DMS79 treated with DMSO at 0.1 percent for 48 hours (cell line): ENCODE data around the gene HSD17B11.
"Not testable (repeated sequence)": the region's sequence is repeated elsewhere in the genome, so short reads cannot be mapped to it uniquely, and the experiment has no call there.

Experiments
- DNase-seq: peaks from one replicate; lab custom pipeline; 2025; lab: John Stamatoyannopoulos, UW

Gene HSD17B11

DNA sequence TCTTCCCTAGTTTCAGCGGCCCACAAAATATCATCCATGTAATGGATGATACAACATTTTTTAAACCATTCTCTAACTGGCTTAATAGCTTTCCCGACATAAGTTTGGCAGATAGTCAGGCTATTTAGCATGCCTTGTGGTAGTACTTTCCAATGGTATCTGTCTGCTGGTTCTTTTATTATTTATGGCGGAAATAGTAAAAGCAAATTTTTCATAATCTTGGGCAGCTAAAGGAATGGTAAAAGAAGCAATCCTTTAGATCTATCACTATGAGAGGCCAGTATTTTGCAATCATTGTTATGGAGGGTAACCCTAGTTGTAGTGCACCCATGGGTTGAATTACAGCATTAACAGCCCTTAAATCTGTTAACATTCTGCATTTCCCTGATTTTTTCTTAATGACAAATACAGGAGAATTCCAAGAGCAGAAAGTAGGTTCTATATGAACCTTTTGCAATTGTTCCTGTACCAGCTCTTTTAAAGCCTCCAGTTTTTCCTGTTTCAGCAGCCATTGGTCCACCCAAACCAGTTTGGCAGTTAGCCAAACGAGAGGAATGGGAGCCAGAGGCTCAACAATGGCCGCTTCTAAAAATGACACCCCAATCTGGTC is 14.3 kb upstream of the HSD17B11 start:
- no peak for DNase-seq

DNA sequence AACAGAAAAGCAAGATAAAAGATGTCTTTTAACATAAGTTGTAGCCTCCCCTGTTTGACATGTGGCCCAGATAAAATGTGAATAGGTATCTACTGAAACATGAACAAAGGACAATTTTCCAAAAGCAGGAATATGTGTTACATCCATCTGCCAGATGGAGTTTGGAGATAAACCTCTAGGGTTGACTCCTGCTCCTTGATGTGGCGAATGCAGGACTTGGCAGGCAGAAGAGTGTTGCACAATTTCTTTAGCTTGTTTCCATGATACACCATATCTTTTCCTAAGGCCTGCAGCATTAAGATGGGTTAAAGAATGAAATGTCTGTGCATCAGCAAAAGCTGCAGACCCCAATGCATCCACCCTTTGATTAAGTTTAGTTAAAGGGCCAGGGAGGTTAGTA is 12.7 kb upstream of the HSD17B11 start:
- DNase-seq = not testable (repeated sequence)

DNA sequence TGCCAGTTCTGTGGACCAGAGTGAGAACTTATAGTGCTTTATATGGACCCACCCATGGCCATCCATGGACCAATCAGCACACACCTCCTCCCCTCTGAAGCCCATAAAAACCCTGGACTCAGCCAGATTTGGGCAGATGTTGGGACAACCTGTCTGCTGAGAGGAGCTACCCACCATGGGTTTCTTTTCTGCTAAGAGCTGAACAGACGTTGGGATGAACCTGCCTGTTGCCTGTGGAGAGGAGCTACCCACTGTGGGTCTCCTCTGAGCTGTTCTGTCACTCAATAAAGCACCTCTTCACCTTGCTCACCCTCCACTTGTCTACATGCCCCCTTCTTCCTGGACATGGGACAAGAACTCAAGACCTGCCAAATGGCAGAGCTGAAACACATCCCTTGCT is 9.0 kb upstream of the HSD17B11 start:
- DNase-seq = no peak

DNA sequence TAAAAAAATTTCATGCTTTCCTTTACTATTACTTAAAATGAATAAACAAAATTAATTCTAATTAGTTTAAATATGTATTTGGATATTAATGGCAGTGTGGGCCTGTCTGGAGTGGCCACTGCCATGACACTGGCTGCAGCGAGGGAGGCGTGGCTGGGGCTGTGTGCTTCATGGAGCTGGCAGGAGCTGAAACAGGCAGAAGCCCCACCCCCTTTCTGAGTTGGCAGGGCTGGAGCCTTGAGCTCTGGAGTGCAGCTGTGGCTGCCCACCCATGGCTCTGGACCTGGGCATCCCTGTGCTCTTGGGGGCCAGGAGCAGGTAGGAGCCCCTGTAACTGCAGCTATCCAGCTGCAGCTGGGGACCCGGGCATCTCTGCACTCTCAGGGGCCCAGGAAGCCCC is 8.2 kb upstream of the HSD17B11 start:
- DNase-seq = no peak

DNA sequence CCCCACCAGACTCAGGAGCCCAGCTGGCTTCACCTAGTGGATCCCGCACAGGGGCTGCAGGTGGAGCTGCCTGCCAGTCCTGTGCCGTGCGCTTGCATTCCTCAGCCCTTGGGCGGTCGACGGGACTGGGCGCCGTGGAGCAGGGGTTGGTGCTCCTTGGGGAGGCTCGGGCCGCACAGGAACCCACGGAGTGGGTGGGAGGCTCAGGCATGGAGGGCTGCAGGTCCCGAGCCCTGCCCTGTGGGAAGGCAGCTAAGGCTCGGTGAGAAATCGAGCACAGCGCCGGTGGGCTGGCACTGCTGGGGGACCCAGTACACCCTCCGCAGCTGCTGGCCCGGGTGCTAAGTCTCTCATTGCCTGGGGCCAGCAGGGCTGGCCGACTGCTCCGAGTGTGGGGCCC is 4.9 kb upstream of the HSD17B11 start:
- not testable (repeated sequence) for DNase-seq

DNA sequence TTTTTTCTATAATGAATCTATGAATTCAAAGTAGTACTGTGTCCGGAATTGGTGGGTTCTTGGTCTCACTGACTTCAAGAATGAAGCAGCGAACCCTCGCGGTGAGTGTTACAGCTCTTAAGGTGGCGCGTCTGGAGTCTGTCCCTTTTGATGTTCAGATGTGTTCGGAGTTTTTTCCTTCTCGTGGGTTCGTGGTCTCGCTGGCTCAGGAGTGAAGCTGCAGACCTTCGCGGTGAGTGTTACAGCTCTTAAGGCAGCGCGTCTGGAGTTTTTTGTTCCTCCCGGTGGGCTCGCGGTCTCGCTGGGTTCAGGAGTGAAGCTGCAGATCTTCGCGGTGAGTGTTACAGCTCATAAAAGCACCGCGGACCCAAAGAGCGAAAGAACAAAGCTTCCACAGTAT is 4.1 kb upstream of the HSD17B11 start:
- DNase-seq = not testable (repeated sequence)

DNA sequence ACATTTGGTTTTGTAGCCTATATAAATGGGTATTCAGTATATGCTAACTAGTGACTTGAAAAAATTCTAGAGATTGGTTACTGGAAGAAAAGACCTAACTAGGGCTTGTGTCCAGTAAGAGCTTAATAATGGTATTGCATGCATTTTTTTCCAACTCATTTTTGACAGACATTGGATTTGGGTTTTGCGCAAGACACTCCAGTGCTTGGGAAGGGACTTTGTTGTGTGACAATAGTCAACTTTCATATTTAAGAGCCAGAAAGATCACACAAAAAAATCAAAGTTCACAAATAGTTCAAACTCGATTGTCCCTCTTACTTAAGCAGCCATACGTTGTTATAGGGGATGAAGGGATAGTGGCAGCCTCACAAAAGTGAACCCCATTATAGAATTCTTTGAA is 1.2 kb upstream of the HSD17B11 start:
- DNase-seq = no peak

DNA sequence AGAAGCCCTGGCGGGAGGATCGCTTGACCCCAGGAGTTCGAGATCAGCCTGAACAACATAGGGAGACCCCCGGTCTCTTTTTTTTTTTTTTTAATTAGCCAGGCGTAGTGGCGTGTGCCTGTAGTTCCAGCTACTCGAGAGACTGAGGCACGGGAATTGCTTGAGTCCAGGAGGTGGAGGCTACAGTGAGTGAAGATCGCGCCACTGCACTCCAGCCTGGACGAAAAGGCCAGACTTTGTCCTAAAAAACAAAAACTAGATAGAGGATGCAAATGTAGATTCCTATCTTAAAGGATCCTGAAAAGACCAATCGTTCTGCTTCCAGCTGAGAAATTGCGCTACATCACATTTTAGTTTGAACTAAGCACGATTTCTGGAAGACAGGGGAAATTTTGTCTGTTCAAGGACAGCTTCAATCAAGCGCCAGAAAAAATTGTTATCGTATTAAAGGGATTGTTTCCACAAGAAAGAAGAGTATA is 627 bp upstream of the HSD17B11 start:
- DNase-seq = no peak

DNA sequence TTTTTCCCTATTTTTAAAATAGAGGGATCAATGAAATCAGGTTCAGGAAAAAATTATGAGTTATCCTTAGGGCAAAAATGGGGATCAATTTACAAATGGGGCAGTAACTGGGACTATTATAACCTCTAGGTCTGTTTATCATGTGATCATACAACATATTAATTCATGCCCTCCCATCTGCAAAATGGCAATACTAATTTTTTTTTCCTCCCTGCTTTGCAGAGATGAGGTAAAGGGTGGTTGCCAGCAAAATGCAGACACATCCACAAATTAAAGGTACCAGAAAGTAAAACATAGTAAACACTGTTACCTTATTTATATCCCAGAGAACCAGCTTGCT is 467 bp downstream of the HSD17B11 start:
- DNase-seq = peak; percentile 52

DNA sequence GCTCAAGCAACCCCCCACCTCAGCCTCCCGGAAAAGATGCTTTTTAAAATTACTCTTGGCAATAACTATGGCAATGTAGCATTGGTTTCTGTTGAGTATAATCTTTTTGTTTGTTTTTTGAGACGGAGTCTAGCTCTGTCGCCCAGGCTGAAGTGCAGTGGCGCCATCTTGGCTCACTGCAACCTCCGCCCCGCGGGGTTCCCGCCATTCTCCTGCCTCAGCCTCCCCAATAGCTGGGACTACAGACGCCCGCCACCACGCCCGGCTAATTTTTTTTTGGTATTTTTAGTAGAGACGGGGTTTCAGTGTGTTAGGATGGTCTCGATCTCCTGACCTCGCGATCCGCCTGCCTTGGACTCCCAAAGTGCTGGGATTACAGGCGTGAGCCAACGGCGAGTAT is 933 bp downstream of the HSD17B11 start:
- DNase-seq = peak; percentile 40

DNA sequence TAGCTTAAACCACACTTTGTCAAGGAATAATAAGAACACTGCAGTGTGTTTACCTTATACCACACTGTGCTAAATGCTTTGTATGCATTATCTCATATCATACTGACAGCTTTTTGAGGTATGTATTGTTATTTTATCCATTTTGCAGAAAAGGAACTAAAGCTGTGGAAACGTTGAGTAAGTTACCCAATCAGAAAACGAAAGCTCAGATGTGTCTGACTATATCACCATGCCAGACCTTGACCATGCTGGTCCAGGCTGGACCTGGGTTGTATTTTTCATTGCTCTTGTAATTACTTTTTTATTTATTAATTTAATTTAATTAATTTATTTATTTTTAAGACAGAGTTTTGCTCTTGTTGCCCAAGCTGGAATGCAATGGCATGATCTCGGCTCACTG is 2.1 kb downstream of the HSD17B11 start:
- DNase-seq = no peak

DNA sequence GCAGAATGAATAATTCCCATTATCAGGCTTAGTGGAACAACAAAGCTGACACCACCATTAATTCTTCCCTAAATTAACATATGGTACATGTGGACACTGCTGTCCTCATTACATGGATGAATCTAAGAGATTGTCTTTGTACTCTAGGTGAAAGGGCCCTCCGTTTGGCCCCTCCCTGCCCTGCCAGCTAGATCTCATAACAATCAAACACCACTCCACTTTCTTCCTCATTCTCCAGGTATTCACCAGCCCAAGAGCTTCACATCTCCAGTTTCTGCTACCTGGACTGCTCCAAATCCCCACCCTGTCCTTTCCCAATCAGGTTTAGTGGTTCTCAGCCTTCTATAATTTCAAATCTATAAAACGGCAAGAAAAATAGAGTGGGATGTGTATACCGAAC is 3.8 kb downstream of the HSD17B11 start:
- DNase-seq = no peak

DNA sequence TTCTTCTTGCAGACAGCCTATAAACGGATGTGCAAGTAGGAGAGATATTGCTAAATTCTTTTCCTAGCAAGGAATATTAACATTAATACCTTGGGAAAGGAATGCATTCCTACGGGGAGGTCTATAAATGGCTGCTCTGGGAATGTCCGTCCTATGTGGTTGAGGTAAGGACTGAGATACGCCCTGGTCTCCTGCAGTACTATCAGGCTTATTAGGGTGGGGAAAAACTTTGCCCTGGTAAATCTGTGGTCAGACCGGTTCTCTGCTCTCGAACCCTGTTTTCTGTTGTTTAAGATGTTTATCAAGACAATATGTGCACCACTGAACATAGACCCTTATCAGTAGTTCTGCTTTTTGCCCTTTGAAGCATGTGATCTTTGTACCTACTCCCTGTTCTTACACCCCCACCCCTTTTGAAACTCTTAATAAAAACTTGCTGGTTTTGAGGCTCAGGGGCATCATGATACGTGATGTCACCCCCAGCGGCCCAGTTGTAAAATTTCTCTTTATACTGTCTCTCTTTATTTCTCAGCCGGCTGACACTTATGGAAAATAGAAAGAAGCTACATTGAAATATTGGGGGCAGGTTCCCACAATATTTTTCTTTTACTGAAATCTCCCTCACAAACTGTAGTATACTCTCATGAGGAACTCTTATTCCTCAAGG is 6.4 kb downstream of the HSD17B11 start:
- DNase-seq = not testable (repeated sequence)

DNA sequence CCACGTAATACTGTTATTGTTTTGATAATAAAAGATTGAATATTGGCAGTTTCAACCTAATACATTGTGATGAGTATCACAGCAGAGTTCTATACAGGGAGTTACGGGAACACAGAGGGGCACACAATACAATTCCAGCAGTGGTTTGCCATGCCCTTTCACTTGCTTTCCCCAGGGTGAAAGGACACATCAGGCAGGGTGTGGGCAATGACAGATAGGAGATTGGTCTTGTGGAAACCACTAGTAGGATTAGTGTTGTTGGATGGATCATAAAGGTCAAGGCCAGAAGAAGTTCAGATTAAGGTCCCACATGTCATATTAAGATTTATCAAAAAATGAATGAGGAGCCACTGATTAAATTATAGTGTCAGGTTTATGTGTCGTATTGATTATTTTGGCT is 8.1 kb downstream of the HSD17B11 start:
- no peak for DNase-seq

DNA sequence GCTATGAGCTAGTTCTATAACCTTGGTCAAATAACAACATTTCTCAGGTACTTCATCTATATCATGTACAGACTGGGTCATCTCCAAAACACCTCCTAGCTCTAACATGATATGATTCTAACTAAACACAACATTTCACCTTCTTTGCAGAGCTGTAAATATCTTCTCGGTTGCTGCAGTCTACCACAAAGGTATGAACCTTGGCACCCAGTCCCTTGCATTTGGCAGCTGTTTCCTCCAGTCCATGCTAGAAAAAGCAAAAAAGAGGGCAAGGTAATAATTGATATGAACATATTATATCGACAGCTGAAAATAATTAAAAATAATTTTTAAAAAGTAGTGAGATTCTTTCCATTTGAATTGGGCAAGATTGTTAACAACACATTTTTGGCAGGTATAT is 8.9 kb downstream of the HSD17B11 start:
- no peak for DNase-seq

DNA sequence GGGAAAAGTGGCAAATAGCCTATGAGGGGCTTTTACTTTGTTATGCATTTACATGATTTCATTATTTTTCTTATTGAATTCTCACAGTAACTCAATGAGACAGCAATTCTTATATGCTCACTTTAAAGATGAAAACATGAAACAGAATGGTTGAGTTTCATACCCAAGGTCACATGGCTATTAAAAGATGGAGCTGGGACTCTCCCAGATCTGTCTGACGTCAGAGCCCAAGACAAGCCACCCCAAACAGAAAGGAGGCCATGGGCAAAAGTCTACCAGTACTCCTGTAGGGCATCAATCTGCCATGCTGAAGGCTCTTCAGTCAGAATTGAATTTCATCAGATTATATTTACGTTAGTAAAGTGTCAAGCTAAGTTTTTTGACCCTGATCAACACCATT is 13.2 kb downstream of the HSD17B11 start:
- DNase-seq = no peak

DNA sequence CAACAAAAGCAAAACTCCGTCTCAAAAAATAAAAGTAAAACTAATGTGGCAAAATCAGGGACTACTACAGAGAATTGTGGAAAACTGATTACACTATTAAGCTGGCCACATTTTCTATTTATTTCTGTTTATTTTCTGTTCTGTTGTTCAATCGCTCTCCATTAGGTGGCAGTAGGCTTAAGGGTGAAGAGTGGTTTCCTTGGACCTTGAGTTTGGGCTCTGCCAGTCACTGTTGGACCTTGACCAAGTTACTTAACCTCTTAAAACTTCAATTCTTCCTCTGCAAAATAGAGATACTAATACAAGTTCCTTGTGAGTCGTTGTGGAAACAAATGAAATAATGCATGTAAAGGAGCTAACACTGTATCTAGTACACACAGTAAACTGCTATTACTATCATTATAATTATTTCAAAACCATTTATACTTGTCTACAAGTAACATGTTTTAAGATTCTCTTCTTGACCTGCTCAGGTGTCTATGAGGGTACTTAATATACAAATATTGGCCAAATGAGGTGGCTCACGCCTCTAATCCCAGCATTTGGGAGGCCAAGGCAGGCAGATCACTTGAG is 15.2 kb downstream of the HSD17B11 start:
- DNase-seq = peak; percentile 1

DNA sequence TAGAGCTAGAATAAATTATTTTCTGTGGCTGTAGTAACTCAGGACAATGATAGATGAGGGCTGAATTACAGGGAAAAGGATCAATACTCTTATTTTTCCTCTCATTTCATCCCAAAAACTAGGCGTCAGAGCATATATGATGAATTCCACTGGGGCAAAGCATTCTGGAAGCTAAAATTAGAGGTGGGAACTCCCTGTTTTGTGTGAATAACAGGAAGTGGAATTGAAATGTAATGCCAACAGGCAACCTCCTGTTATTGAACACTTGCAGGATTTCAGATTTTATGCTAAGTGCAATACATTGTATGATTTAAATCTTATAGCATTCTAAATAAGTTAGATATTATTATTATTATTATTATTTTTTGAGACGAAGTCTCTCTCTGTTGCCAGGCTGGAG is 20.9 kb downstream of the HSD17B11 start:
- DNase-seq = no peak

DNA sequence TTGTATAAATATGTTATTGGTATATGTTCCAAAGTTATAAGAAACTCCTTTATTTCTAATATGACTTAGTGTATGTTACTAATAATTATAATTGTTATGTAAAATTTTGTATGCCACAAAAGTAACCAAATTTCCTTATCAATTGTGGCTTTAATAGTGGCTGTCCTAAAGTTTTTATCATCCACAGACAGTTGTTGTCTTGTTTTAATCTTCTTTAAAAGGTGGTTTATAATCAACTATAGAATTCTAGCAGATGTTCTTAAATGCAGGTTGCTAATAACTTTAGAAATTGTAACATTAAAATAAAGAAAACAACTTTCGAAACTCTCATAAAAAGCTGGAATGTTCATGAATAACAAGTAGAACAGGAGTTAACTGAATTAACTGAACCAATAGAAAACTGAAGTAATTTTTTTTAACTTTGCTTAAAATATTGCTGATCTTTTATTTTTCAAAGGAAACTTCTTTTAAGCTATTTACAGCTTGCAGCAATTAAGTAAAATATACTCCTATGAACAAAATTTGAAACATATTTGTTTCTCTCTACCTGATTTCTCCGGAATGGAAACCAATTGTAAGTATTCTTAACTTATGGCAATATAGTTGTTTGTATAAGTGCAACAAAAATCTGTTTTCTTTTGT is 24.3 kb downstream of the HSD17B11 start:
- DNase-seq = no peak

DNA sequence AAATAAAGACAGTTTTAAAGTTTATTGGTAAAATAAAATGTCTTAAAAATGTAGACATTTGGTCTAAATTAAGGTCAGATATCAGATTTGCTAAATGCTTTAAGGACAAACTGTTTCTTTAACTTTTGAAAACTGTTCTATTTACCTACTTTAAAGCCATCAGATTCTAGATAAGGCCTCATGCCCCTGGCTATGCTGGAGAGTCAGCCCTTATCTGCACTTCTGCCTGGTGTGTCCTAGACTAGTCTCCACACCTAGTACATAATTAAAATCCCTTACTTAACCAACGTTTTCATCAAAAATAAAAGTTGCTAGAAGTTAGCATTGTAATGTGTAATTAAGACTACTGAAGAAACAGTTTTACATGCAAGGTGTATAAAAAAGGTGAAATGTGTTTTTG is 25.6 kb downstream of the HSD17B11 start:
- no peak for DNase-seq

DNA sequence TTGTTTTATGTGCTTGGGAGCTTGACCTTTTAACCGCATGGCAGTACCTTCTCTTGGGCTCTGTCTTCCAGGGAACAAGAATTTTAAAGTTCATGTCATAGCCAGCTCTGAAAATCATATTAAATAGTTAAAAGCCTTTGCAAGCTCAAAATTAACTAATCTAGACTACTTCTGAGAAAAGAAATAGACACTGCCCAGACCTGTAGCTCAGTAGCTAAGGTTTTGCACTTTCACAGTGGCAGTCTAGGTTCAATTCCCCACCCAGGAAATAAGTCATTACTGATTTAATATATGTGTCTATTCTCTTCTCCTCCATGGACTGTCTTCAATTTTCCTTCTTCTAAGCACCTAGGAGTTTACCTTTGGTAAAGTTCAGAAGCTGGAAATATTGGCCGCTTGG is 27.4 kb downstream of the HSD17B11 start:
- no peak for DNase-seq

DNA sequence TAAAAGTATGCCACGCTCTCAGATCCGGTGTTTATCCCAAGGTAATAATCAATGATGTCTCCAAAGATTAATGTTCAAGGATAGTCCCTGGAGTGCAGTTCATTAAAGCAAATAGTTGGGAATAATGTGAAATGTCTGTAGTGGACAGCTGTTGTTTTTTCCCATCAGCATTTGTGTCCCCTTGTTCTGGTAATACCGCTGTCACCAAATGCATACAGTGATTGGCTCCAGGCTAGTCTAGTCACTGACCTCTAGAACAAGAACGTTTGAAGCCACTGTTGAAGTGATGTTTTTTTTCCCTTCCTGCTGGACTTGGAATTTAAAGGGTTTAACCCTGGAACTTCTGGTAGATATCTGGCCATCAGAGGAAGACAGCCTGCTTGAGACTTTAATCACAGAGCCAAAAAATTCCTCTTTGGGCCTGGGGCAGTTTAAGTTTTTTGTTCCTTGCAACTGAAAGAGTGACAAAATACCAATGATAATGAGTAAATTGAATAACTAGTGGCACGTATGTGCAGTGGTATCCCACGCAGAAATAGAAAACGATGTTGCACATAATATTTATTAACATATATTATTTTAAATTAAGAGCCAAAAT is 30.6 kb downstream of the HSD17B11 start:
- no peak for DNase-seq

DNA sequence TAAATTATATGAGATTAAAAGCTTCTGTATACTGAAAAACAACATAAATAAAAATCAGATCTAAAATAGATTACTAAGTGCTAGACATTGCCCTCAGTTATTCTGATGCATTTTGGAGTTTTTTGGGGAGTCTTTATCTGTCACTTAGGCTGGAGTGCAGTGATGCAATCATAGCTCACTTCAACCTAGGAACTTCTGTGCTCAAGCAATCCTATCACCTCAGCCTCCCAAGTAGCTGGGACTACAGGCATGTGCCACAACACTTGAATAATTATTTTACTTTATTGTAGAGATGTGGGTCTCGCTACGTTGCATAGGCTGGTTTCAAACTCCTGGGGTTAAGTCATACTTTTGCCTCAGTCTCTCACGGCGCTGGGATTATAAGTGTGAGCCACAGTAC is 31.7 kb downstream of the HSD17B11 start:
- no peak for DNase-seq
